NCI-H748 (cell line): ENCODE data around the gene C15orf61.

ENCODE experiments used
- DNase-seq: peaks from one replicate; lab custom pipeline; 2025; ENCODE audit not compliant: unreplicated experiment; lab: John Stamatoyannopoulos, UW

The C15orf61 gene

DNA sequence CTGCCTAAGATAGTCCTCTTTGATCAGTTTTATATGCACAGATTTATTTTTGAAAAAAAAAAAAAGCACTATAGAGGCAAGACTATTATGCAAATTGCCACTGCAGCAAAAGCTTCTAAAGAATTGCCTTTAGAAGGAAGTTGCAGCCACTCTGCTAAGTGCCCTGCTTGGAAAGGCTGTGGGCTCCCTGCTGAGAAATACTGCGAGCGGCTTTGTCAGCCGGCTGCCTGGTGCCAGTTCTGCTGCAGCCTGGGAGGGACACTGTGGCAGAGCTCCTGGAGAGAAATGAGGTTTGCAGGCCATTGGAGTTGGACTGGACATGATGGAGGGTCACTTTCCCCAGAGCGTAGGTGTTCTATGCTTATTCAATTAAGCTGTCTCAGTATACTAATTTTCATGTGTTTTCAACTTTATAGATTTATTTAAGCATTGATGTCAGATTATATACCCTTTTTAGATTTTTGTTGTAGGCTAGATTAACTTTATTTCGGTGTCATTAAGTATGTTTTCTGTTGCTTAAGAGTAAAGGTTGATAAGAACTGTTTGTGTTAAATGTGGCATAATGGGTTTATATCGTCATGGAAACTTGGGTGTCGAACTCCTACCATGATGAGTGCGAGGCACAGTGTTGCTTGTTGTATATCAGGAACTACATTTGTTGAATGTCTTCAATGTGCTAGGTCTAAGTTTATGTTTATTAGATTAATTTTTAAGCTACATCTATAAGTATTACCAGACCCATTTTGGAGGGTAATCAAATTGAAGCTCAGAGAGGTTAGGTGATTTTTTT, 28.1 kb downstream of the C15orf61 start:
- DNase-seq = peak; percentile 66

GRCh38 chr15:67549736-67550135, 28.8 kb downstream of the C15orf61 start:
- DNase-seq = no peak

DNA sequence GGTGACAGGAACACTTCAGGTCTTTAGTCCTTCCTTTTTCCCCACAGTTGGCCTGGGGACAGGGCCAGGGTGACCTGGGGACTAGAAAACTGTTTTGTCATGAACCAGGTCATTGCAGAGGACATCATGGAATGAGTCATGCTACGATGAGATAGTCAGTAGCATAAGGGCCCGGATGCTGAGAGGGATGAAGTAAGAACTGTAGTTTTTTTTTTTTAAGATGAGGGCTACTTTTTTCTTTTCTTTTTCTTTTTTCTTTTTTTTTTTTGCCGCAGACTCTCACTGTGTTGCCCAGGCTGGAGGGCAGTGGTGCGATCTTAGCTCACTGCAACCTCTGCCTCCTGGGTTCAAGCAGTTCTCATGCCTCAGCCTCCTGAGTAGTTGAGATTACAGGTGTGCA, 29.6 kb downstream of the C15orf61 start:
- no peak for DNase-seq

- no peak for DNase-seq
These were observed 30.3 kb downstream of the C15orf61 start for GRCh38 chr15:67551207-67551743.

- DNase-seq = no peak
These were observed 33.6 kb downstream of the C15orf61 start for GRCh38 chr15:67554580-67554979.

DNA sequence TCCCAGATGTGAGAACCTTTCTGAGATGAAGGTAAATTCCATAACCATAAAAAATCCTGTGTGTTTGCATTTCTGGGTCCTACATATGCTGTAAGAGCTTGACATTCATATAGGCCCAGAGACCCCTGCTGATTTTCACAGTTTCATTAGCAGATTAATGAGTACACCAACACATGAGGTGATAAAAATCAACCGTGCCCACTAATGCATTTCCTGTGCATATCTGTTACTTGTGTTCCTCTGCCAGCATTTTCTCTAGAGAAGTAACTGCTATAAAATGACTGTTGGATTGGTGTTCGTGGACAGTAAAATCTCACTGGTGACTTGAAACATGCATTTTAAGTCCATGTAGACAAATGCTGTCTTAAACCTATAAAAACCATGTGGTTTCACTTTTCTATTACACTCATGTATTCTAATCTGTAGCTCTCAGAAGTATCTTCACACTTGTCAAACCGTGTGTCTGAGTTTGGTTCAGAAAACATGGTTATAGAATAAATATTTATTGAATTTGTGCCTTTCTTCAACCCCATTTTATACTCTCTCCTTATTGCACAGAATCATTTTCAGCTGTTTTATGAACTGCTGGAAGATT, 36.1 kb downstream of the C15orf61 start:
- DNase-seq = no peak

GRCh38 chr15:67558502-67558901, 37.6 kb downstream of the C15orf61 start:
- DNase-seq = no peak

- DNase-seq = peak; percentile 6
These were observed 38.2 kb downstream of the C15orf61 start for GRCh38 chr15:67559158-67559557.

DNA sequence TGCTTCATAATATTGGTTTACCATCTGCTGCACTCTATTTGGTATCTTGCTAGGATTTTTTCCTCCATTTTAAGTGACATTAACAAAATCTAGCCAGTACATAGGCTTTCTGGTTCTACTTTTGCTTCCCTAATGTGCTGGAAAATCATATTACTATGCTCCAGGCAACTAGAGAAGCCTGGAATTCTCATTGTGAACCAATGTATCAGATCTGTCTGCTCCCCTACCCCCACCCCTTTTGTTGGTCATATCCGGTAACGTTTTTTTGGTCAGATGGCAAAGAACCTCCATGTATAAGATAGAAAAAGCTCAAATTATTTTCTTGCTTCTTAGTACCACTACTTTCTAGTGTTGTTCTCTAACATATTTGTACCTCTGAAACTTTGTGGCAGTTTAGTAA, 38.6 kb downstream of the C15orf61 start:
- no peak for DNase-seq

GRCh38 chr15:67560320-67560719, 39.4 kb downstream of the C15orf61 start:
- DNase-seq = no peak

DNA sequence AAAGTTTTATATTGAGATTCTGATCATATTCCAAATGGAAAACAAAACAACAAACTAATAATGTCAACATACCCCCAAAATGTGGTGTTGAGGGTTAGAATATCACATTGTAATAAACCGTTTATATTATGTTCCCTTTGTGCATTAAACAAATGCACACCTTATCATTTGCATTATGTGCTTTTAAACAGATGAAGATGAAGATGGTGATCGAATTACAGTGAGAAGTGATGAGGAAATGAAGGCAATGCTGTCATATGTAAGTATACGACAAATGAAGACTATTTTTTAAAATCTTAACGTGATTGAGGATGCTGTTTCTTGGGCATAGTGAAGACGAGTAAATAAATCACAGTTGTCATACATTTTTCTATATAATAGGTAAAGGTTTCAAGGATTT, 42.2 kb downstream of the C15orf61 start:
- DNase-seq = no peak

GRCh38 chr15:67564021-67564967, 43.4 kb downstream of the C15orf61 start:
- no peak for DNase-seq

DNA sequence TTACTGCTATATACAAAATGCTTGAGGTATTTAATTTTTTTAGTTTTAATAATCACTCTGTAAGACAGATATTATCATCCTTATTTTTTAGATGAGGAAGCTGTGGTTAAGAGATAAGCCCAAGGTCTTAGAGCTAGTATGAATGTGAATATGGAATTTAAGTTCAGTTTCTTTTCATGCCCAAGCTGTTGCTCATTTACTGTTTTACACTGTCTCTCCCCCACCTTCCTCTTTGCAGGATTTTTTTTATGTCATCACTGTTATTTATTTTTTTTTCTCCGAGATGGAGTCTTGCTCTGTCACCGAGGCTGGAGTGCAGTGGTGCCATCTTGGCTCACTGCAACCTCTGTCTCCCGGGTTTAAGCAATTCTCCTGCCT, 44.0 kb downstream of the C15orf61 start:
- DNase-seq = no peak

DNA sequence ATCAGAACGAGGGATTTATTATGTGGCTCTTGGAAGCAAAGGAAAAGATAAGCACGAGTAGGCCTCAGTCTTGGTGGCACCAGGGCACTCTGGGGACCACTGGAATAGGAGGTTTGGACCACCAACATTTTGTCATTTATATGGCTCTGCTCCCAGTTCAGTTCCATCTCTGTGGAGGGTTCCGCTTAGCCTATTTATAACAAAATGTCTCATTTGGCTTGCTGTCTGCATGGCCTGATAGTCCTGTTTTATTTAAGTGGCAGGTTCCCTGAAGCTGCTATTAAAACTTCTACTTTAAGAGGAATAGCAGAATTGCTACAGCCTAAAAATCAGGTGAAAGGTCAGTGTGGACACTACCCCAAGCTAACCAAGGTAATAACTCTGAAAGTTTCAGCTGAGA, 48.7 kb downstream of the C15orf61 start:
- DNase-seq = no peak

- DNase-seq = no peak
These were observed 50.1 kb downstream of the C15orf61 start for GRCh38 chr15:67570875-67571647.

DNA sequence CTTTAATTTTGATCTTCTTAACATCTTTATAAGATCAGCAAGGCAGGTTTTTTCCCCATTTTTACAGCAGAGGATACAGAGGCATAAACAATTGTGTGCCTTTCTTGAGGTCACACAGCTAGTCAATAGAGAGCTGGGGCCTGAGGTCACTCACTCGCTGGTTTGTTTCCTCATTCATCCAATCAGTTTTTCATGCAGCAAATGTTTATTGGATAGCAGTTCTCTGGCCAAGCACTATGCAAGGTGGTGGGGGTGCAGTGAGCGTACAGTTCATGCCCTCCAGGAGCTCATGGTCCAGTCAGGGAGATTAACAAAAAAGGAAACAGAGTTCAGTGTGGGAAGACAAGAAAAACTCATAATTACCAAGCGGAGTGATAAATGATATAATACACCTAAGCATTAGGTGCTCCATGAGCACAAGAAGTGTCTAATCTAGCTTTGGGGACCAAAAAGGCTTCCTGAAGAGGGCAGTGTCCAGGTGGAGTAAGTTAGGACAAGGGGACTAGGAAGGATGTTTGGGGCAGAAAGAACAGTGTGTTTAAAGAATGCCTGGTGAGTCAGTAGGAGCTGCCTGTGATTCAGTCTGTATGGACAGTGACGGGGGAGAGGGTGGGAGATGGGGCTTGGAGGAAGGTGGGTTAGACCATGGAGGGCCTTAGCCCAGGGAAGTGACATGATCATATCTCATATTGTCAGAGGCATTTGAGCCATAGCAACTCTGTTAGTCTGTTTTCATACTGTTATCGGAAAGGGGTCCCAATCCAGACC, 50.9 kb downstream of the C15orf61 start:
- DNase-seq = no peak

GRCh38 chr15:67573194-67573593, 52.3 kb downstream of the C15orf61 start:
- DNase-seq = no peak

GRCh38 chr15:67575039-67575502, 54.1 kb downstream of the C15orf61 start:
- DNase-seq = no peak

DNA sequence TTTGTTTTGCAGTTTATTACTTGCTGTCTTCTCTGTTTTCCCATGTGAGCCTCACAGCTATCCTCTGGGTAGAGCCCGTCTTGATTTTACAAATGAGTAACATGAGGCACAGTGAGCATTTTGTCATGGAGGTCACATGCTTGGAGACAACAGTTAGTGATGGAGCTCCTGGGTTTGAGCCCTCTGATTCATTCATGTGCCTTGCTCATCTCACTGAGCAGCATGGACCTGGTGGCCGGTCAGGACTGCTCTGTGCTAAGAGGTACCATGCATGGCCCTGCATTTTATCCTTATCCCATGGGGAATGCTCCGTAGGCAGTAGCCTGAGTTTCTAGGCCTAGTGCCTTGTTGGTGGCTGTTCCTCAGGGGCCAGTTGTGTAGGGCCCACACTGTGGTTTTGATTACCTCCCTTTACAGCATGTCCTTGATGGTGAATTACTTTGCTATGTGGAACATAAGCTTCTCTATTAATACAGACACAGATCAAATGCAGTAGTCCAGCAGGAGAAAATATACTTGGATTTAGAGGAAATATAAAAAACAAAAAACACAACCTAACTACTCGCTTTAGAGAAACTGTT, 57.2 kb downstream of the C15orf61 start:
- DNase-seq = no peak
